Neuron (in vitro differentiated cells): ENCODE data around the gene FAM241B.
A peak's percentile ranks its signal among the peaks of the same experiment; 100 is the strongest.

Experiments used
- H2AFZ ChIP-seq: one replicate; pipeline ENCODE4 v1.6.1; 2013; ENCODE audit warnings: low read depth, mild to moderate bottlenecking, inconsistent platforms, low read length, moderate library complexity
- H3K27me3 ChIP-seq: one replicate; pipeline ENCODE4 v1.6.1; 2013; ENCODE audit warnings: low read length; ENCODE audit not compliant: insufficient read depth
- H3K36me3 ChIP-seq: one replicate; pipeline ENCODE4 v1.6.1; 2013; ENCODE audit warnings: low read length; ENCODE audit not compliant: insufficient read depth
- H3K4me1 ChIP-seq: one replicate; pipeline ENCODE4 v1.6.1; 2013; ENCODE audit warnings: low read length; ENCODE audit not compliant: insufficient read depth
- H3K4me3 ChIP-seq: 2 replicates; pipeline ENCODE4 v1.5.1; 2013; ENCODE audit warnings: mild to moderate bottlenecking, low read length, moderate library complexity
- H3K9me3 ChIP-seq: one replicate; pipeline ENCODE4 v1.6.1; 2013; ENCODE audit warnings: low read length

Gene FAM241B, protein sequence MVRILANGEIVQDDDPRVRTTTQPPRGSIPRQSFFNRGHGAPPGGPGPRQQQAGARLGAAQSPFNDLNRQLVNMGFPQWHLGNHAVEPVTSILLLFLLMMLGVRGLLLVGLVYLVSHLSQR

DNA sequence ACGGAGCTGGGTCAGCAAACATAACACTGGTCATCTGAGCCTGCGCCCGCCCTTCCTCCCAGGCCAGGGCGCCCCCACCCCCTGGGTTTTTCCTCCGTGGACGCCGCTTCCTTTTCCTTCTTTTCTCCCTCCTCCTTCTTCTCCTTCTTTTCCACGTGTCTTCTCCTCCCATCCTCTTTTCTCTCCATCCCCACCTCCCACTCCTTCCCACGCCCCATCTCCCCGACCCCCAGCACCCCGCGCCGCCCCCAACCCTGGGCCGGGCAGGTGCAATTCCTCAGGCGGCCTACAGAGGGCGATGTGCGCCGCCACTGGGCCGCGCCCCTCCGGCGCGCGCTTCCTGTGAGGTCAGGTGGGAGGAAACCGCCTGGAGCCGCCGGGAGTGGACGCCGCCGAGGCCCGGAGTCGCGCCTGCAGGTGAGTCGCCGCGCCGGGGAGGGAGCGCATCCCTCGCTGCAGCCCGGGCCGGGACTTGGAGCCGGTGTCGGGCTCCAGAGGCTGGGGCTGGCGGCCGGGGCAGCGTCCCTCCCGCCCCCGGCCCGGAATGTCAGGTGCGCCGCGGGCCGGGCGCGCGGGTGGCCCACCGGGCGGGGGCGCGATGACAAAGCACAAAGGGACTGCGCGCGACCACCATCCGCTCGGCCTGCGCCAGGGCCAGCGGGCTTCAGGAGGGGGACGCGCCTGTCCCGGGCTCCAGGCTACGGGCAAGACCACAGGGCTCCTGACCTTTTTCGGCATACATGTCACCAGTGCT is at the start of gene FAM241B:
FAM241B (plus strand) TSS at position 351 of the 754 bp plus-strand sequence. CDS start 1,497 bp downstream, outside the sequence.
- H3K27me3 ChIP-seq, result peaks cover 2% of the 10 kb centered on the region
- H2AFZ ChIP-seq, result peak within 1 kb of the TSS; percentile 94
- H3K36me3 ChIP-seq, result peaks cover 12% of the 10 kb centered on the region

DNA sequence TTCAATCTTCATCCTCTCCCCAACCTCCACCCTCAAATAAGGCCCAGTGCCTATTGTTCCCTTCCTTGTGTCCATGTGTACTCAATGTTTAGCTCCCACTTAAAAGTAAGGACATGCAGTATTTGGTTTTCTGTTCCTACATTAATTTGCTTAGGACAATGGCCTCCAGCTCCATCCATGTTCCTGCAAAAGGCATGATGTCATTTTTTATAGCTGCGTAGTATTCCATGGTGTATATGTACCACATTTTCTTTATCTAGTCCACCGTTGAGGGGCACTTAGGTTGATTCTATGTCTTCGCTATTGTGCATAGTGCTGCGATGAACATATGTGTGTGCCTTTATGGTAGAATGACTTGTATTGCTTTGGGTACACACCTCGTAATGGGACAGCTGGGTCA is 49.6 kb upstream of the FAM241B start:
- H3K9me3 ChIP-seq, result no peaks in the 10 kb centered on the region

More for the DNA sequence above, at the start of gene FAM241B:
- Histone ChIP-seq H3K9me3 (no peaks in the 10 kb centered on the region), H3K4me3 (peak within 1 kb of the TSS; percentile 72), H3K4me1 (peaks cover 9% of the 10 kb centered on the region)

DNA sequence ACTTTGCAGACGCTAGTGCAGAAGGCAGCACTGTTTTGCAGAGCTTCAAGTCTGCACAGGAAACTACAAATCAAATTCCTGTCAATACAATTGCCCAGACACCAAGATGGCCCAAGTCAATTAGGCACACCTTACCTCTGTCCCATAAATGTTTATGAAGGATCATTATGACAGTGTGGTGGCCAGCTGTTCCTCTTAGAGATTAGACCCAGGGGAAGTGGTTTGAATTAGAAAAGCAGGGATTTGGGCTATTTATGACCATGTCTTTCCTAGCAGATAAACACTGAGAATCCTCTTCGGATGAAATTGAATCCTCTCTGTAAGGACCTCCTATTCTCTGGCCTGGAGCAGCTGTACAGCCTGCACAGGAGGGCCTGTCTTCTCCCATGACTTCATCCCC is 46.9 kb upstream of the FAM241B start:
- Histone ChIP-seq H3K9me3 (no peaks in the 10 kb centered on the region), H3K4me3 (no peak overlapping the region), H3K4me1 (no peaks in the 10 kb centered on the region), H2AFZ (no peak overlapping the region), H3K27me3 (peaks cover 25% of the 10 kb centered on the region), H3K36me3 (no peaks in the 10 kb centered on the region)

More for the DNA sequence above, 49.6 kb upstream of the FAM241B start:
- H3K36me3 ChIP-seq, result no peaks in the 10 kb centered on the region
- H2AFZ ChIP-seq, result no peak overlapping the region
- no peaks in the 10 kb centered on the region for H3K4me1 ChIP-seq
- H3K4me3 ChIP-seq, result no peak overlapping the region
- peaks cover 50% of the 10 kb centered on the region for H3K27me3 ChIP-seq

DNA sequence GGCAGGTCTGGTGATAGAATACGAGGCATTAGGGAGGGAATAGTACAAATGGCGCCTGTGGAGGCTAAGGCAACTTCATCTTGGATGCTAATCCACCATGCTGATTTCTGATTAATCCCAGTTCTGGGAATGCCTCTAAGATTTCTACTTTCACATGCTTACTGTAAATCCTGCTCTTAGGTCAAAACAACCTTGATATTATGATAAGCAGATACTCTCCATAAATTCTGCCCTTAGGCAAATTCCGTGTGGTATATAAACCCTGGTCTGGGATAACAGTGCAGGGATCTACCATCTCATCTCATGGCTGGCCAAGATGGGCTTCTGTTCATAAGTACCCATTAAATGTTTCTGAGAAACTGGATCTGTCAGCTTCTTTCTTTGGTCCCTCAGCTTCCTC is 45.4 kb upstream of the FAM241B start:
- peaks cover 24% of the 10 kb centered on the region for H3K27me3 ChIP-seq
- H2AFZ ChIP-seq, result no peak overlapping the region
- H3K4me1 ChIP-seq, result no peaks in the 10 kb centered on the region
- no peaks in the 10 kb centered on the region for H3K36me3 ChIP-seq
- no peak overlapping the region for H3K4me3 ChIP-seq
- H3K9me3 ChIP-seq, result no peaks in the 10 kb centered on the region

DNA sequence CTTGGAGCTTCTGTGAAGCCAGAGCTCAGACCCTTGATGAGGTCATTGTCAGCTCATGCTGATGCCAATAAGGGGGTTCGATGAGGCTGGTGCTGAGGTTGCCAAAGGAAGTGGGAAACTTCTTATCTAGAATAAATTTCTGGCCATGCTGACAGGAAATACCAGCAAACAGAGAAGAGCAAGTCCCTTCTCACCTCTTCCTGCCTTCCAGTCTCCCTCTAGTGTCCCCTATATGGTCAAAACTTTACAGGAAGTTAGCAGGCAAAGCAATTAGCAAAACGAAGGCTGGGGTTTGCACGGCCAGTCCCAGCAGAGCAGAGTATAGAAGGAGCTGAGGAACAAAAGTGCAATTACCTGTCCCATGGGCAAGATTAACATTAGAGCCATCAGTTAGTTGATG is 41.7 kb upstream of the FAM241B start:
- H3K9me3 ChIP-seq, result no peaks in the 10 kb centered on the region
- no peaks in the 10 kb centered on the region for H3K36me3 ChIP-seq
- peaks cover 14% of the 10 kb centered on the region for H3K27me3 ChIP-seq
- no peaks in the 10 kb centered on the region for H3K4me1 ChIP-seq
- H3K4me3 ChIP-seq, result no peak overlapping the region
- H2AFZ ChIP-seq, result no peak overlapping the region

DNA sequence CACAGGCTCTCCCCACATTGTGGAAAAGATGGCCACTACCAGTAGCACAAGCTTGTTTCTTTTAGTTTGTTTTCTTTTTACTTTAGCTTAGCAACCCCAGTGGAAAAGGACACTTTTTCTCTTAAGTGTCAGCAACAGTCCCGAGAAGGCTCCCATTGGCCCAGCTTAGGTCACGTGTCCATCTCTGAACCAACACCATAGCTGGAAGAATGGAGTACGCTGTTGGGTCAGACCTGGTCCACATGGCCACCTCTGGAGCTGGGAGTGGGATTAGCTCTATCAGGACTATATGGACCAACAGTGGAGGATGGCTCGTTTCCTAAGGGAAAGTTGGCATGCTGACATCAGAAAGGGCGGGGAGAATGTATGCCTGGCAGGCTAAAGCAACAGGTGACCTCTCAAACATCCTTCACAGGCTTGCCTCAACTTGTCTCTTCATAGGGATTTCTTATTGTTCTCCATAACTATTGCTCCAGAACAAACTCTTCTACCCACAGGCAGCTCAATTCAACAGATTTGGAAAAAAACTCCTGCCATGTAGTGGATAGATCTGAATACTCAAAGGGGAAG is 29.2 kb upstream of the FAM241B start:
- Histone ChIP-seq H3K9me3 (no peaks in the 10 kb centered on the region), H3K27me3 (peaks cover 5% of the 10 kb centered on the region), H3K36me3 (no peaks in the 10 kb centered on the region), H2AFZ (no peak overlapping the region), H3K4me1 (no peaks in the 10 kb centered on the region), H3K4me3 (no peak overlapping the region)

DNA sequence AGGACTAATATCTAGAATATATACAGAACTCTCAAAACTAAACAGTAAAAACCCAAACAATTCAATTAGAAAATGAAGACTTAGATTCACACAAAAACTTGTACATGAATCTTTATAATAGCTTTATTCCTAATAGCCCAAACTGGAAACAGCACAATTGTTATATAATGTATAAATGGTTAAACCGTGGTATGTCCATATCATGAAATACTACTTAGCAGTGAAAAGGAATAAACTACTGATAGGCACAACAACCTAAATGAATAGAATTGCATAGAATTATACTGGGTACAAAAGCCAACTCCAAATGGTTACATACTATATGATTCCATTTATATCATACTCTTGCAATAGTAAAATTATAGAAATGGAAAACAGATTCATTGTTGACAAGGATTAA is 21.0 kb upstream of the FAM241B start:
- H3K36me3 ChIP-seq, result no peaks in the 10 kb centered on the region
- no peaks in the 10 kb centered on the region for H3K9me3 ChIP-seq

DNA sequence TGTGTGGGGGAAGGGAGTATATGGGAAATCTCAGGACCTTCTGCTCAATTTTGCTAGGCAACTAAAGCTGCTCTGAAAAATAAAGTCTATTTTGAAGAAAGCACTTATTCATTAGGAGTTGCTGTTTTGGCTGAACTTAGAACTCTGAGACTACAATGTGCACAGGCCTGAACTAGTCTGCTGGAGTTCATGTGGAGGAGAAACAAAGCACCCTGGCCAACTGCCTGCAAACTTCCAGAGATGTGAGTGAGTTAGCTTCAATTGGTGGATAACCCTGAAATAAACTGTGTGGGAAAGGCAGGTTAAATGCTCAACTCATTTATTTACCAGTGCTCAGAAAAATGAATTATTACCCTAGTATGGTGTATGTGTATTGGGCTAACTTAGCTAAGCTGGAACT is 17.3 kb upstream of the FAM241B start:
- H3K4me3 ChIP-seq, result no peak overlapping the region
- no peaks in the 10 kb centered on the region for H3K9me3 ChIP-seq
- peaks cover 14% of the 10 kb centered on the region for H3K27me3 ChIP-seq
- no peak overlapping the region for H2AFZ ChIP-seq
- H3K4me1 ChIP-seq, result no peaks in the 10 kb centered on the region
- H3K36me3 ChIP-seq, result no peaks in the 10 kb centered on the region

More for the DNA sequence above, 21.0 kb upstream of the FAM241B start:
- Histone ChIP-seq H2AFZ (no peak overlapping the region), H3K27me3 (no peaks in the 10 kb centered on the region), H3K4me1 (no peaks in the 10 kb centered on the region), H3K4me3 (no peak overlapping the region)

DNA sequence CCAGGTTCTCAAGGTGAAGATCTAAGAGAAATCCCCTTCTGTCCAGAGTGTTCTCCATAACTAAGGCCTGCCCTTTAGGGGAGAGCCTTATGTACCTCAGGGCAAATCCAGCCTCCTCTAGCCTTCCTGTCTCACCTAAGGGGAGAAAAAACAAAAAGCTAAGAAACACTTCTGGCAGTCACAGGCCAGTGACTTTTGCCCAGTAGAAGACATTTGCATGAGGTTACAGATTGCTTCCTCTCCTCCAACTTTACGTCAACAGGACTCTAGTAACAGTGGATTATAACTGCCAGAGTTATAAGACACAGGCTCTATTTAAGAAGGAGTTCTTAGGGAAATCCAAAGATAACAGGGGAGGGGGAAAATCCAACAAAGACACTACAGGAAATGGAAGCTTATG is 15.9 kb upstream of the FAM241B start:
- H3K4me1 ChIP-seq, result no peaks in the 10 kb centered on the region
- H3K36me3 ChIP-seq, result no peaks in the 10 kb centered on the region
- H3K27me3 ChIP-seq, result peaks cover 14% of the 10 kb centered on the region
- no peak overlapping the region for H3K4me3 ChIP-seq
- H3K9me3 ChIP-seq, result no peaks in the 10 kb centered on the region
- H2AFZ ChIP-seq, result no peak overlapping the region

DNA sequence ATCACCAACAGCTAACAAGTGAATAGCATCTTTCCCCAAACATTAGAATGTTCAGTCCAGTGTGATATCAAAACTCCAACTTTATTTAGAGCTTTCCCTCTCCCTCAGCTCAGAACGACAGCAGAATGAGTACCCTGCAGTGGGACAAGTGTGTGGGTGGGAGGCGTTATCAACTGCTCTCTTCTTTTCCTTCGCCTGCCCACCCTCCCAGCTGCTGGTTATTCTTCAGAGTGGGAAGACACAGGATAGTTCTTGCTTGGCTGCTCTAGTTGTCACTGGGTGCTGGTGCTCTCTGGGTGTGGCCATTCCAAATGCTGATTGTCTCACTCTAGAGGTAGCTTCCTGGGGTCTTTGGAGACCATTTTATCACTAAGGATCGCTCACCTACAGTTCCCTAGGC is 13.7 kb upstream of the FAM241B start:
- Histone ChIP-seq H2AFZ (no peak overlapping the region), H3K27me3 (peaks cover 14% of the 10 kb centered on the region), H3K4me3 (no peak overlapping the region)

DNA sequence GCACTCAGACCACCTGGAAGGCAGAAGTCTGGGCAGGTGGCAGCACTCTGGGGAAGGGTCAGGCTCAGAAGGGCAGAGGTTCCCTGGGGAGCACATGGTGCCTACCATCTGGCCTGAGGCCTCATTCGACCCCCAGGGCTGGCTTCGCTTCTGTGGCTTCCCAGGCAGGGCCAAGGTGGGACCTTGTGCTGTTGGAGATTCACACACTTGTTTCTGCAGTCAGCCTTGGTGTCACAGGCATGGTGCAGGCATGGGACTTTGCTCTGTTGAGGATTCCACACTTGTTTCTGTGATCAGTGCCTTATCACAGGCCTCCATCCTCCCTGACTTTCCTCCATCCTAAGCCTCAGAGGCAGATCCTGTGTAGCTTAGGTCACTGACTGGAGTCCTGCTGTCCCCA is 11.3 kb upstream of the FAM241B start:
- no peaks in the 10 kb centered on the region for H3K36me3 ChIP-seq
- no peak overlapping the region for H3K4me3 ChIP-seq
- no peak overlapping the region for H2AFZ ChIP-seq
- peaks cover 14% of the 10 kb centered on the region for H3K27me3 ChIP-seq
- no peaks in the 10 kb centered on the region for H3K4me1 ChIP-seq
- H3K9me3 ChIP-seq, result no peaks in the 10 kb centered on the region

More for the DNA sequence above, 13.7 kb upstream of the FAM241B start:
- Histone ChIP-seq H3K36me3 (no peaks in the 10 kb centered on the region), H3K9me3 (no peaks in the 10 kb centered on the region), H3K4me1 (no peaks in the 10 kb centered on the region)

DNA sequence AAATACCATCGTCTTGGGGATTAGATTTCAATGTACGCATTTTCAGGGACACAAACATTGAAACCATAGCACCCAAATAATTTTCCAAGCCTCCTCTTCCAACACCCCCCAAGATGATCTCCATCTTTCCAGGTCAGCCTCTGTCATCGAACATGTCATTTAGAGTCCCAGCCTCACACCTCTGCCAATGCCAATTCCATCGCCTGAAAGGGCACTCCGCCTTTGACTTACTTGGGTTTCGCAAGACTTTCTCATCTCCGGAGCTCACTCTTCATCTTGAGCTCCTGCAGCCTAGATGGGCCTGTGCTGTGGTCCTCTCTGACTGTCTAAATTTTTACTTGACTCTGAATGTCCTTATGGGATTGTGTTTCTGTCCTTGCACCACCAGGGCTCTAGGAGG is 10.4 kb upstream of the FAM241B start:
- H3K4me1 ChIP-seq, result no peaks in the 10 kb centered on the region
- no peak overlapping the region for H3K4me3 ChIP-seq
- peaks cover 14% of the 10 kb centered on the region for H3K27me3 ChIP-seq
- no peak overlapping the region for H2AFZ ChIP-seq
- no peaks in the 10 kb centered on the region for H3K9me3 ChIP-seq
- H3K36me3 ChIP-seq, result no peaks in the 10 kb centered on the region

DNA sequence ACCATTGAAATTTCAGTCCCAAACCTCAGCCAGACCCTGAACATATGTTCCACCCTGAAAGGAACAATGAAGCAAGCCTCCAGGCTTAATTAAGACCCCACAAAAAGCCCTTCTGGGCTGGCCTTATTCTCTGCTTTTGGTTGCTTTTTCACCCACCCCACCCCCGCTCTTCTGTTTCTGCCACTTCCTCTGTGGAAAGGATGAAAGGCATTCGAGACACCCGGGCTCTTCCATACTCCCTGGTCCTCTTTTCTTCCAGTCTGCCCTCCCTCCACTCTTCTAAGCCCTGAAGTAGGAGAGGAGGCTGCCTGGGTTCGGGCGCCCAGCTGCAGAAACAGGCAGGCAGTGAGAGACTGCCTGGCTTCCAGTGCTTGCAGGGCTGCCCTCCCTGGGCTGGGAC is 9.4 kb upstream of the FAM241B start:
- H2AFZ ChIP-seq, result no peak overlapping the region
- H3K27me3 ChIP-seq, result peaks cover 10% of the 10 kb centered on the region
- no peaks in the 10 kb centered on the region for H3K36me3 ChIP-seq
- H3K9me3 ChIP-seq, result no peaks in the 10 kb centered on the region
- no peak overlapping the region for H3K4me3 ChIP-seq
- H3K4me1 ChIP-seq, result no peaks in the 10 kb centered on the region
